GM18499 (cell line): ENCODE data around the gene MGAT4A.
"Not testable (repeated sequence)": the region's sequence is repeated elsewhere in the genome, so short reads cannot be mapped to it uniquely, and the experiment has no call there.

ENCODE experiments used
- ATAC-seq: cut with Tn5 transposase; IDR thresholded peaks from one replicate; pipeline ENCODE4 v1.9.1; 2021; ENCODE audit warnings: moderate number of reproducible peaks; ENCODE audit not compliant: insufficient read depth, unreplicated experiment

MGAT4A gene

GRCh38 chr2:98759827-98760625, 29.1 kb upstream of the MGAT4A start:
- ATAC-seq, result no peak

GRCh38 chr2:98759338-98759737, 28.4 kb upstream of the MGAT4A start:
- ATAC-seq, result no peak

GRCh38 chr2:98757904-98758421, 27.0 kb upstream of the MGAT4A start:
- peak; percentile 84 for ATAC-seq

- ATAC-seq, result no peak
Observed at GRCh38 chr2:98753801-98754200, 22.9 kb upstream of the MGAT4A start.

- ATAC-seq, result not testable (repeated sequence)
Observed at GRCh38 chr2:98752711-98753110, 21.8 kb upstream of the MGAT4A start.

GRCh38 chr2:98751748-98752147, 20.8 kb upstream of the MGAT4A start:
- no peak for ATAC-seq

- no peak for ATAC-seq
Observed at GRCh38 chr2:98750593-98751282, 19.8 kb upstream of the MGAT4A start.

GRCh38 chr2:98749066-98749450, 18.1 kb upstream of the MGAT4A start:
- no peak for ATAC-seq

GRCh38 chr2:98748292-98749065, 17.5 kb upstream of the MGAT4A start:
- ATAC-seq, result no peak

- ATAC-seq, result no peak
Observed at GRCh38 chr2:98747888-98748287, 17.0 kb upstream of the MGAT4A start.

- ATAC-seq, result no peak
Observed at GRCh38 chr2:98746426-98746825, 15.5 kb upstream of the MGAT4A start.

GRCh38 chr2:98744595-98744994, 13.7 kb upstream of the MGAT4A start:
- no peak for ATAC-seq

- no peak for ATAC-seq
Observed at GRCh38 chr2:98743835-98744234, 12.9 kb upstream of the MGAT4A start.

- no peak for ATAC-seq
Observed at GRCh38 chr2:98739020-98739419, 8.1 kb upstream of the MGAT4A start.

- no peak for ATAC-seq
Observed at GRCh38 chr2:98738304-98738703, 7.4 kb upstream of the MGAT4A start.

GRCh38 chr2:98737848-98738247, 6.9 kb upstream of the MGAT4A start:
- ATAC-seq, result no peak

- no peak for ATAC-seq
Observed at GRCh38 chr2:98736464-98736889, 5.5 kb upstream of the MGAT4A start.

- ATAC-seq, result no peak
Observed at GRCh38 chr2:98734823-98735260, 3.9 kb upstream of the MGAT4A start.

GRCh38 chr2:98734162-98734561, 3.2 kb upstream of the MGAT4A start:
- ATAC-seq, result no peak

GRCh38 chr2:98732430-98733051, 1.6 kb upstream of the MGAT4A start:
- no peak for ATAC-seq
